H1 (cell line): ENCODE measurements around the gene ELL2.

Source experiments
- CREB1 ChIP-seq: IDR thresholded peaks from 2 replicates; pipeline ENCODE4 v1.6.1; 2012; ENCODE audit warnings: inconsistent platforms
- CTCF ChIP-seq, 3 experiments: IDR thresholded peaks; 1 replicate in 2 of 3; 2 replicates in 1 of 3; pipeline versions ENCODE4 v1.5.1 to v1.6.1; 2011; ENCODE audit warnings: low read length in 3 of 3, mild to moderate bottlenecking in 3 of 3, inconsistent platforms in 2 of 3, low read depth in 1 of 3, moderate library complexity in 1 of 3; ENCODE audit not compliant: insufficient read depth in 1 of 3; ENCODE audit errors: control extremely low read depth in 1 of 3
- POLR2A ChIP-seq, 2 experiments: IDR thresholded peaks; 1 replicate in 1 of 2; 2 replicates in 1 of 2; pipeline ENCODE4 v1.6.1; 2011; ENCODE audit warnings: low read depth in 2 of 2, low read length in 2 of 2, mild to moderate bottlenecking in 2 of 2; ENCODE audit errors: control extremely low read depth in 1 of 2
- SIN3A ChIP-seq, 2 experiments: IDR thresholded peaks in 1 of 2; conservative IDR thresholded peaks in 1 of 2; 2 replicates each; pipeline ENCODE4 v1.6.1; 2011 to 2012; ENCODE audit warnings: low read length in 2 of 2, improper control_type of control experiment in 1 of 2, low read depth in 1 of 2, mild to moderate bottlenecking in 1 of 2

DNA sequence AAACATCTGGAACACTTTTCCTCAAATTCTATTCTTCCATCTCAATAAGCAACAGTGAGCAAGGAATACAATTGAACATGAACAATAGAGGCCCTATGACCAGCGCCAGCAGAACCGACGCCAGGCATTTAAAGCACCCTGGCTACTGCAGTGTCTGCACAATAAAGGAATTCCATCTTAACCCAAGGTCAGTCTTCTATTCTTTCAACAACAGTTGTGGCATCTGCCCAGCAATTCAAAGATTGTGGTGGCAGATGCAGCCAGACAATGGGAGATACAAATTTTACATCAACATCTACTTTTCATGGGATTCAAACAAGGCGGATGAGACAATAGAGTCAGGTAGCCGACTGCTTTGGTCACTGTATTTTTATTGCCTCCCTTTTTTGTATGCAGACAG, 65.9 kb downstream of the ELL2 start:
- TF ChIP-seq CREB1, result no peak
- no peak for TF ChIP-seq SIN3A (conservative IDR thresholded peaks at IDR 0.05 in 1 of 2, IDR thresholded peaks at IDR 0.05 in 1 of 2; ENCODE audit: low read depth in 1 of 2, low read length in 2 of 2)
- no peak for TF ChIP-seq POLR2A (IDR thresholded peaks at IDR 0.05; ENCODE audit: control extremely low read depth in 1 of 2, low read depth in 2 of 2, low read length in 2 of 2)
- no peak for TF ChIP-seq CTCF (IDR thresholded peaks at IDR 0.05; ENCODE audit: control extremely low read depth in 1 of 3, insufficient read depth in 1 of 3, low read depth in 1 of 3, low read length in 3 of 3)
